Left lung (tissue), 10 donors: ENCODE results near the gene BRI3. TPM values are rescaled to one million over a fixed set of nuclear protein-coding genes. Genes with fewer than 3 reads are reported as not detected.

Experiments
- ATAC-seq: fragments of 200-7000 bp; cut with Tn5 transposase; one replicate; pipeline ENCODE4 v1.9.1; 2020; ENCODE audit warnings: moderate library complexity
- DNase-seq, 4 donors: peaks; one replicate each; pipeline ENCODE4 v3.0.0-alpha.2; 2013 to 2020
- H3K27ac ChIP-seq, 2 donors: fragments of 200-600 bp; sonication (generic) in 1 of 2; one replicate each; pipeline versions ENCODE4 v1.5.0 to v1.8.0; 2020 to 2021
- H3K27me3 ChIP-seq, 2 donors: fragments of 200-600 bp; sonication (generic) in 1 of 2; one replicate each; pipeline versions ENCODE4 v1.5.0 to v1.8.0; 2020 to 2021
- H3K36me3 ChIP-seq, 2 donors: fragments of 200-600 bp; sonication (generic) in 1 of 2; one replicate each; pipeline versions ENCODE4 v1.5.0 to v1.8.0; 2020 to 2021
- H3K4me1 ChIP-seq, 2 donors: fragments of 200-600 bp; one replicate each; pipeline ENCODE4 v1.8.0; 2021
- H3K4me3 ChIP-seq, 2 donors: fragments of 200-600 bp; sonication (generic) in 1 of 2; one replicate each; pipeline versions ENCODE4 v1.5.0 to v1.8.0; 2020 to 2021; ENCODE audit warnings: mild to moderate bottlenecking in 1 of 2
- H3K9me3 ChIP-seq, 2 donors: fragments of 200-600 bp; sonication (generic) in 1 of 2; one replicate each; pipeline versions ENCODE4 v1.5.0 to v1.8.0; 2020 to 2021
- CTCF ChIP-seq, 2 donors: fragments of 200-600 bp; sonication (generic) in 1 of 2; IDR thresholded peaks; one replicate each; pipeline versions ENCODE4 v1.5.0 to v1.8.0; 2021; ENCODE audit warnings: antibody characterized with exemption in 2 of 2
- intact Hi-C, 2 donors: fragments of 100-400 bp; cut with DNase I; formaldehyde crosslinking; loops; one replicate each; pipeline versions ENCODE4 v1.11.2 to v1.14.2; 2022
- polyA plus RNA-seq, 6 donors: library from polyadenylated mRNA; unstranded; fragments of 120-200 nt; gene quantifications; one replicate each; pipeline ENCODE4 v1.2.1, GENCODE V29; 2013; ENCODE audit not compliant: insufficient read length in 6 of 6
- total RNA-seq, 2 donors: library from RNA; stranded (reverse); fragmentation: NEBNext Ultra II Directional; extraction: Animal tissue kit (Norgen Biotek cat#: 25700); gene quantifications; one replicate each; pipeline ENCODE4 v1.2.1, GENCODE V29; 2021
- donor health status: DM: no; HTN: yes; CAD: no.
- donor health status: DM: no; HTN: no; CAD: no.

Gene BRI3
- total and polyA plus RNA-seq, 8 donors, result 86.1 to 505 (median 106) TPM

- TF ChIP-seq CTCF (IDR thresholded peaks at IDR 0.05), result no peak
- no peaks in the 10 kb centered on the region for H3K9me3 ChIP-seq
- intact Hi-C loops, result loop anchor here in 1 of 2 donors (10.0 kb wide), 1 partner anchor 112 kb away; the partner anchor contains the start of gene BAIAP2L1
- H3K4me3 ChIP-seq, result no peak overlapping the region
- no peaks in the 10 kb centered on the region for H3K27me3 ChIP-seq
- ATAC-seq (no peak), DNase-seq (no peak)
- peaks cover 0 to 87% of the 10 kb centered on the region in 2 donors for H3K36me3 ChIP-seq
- peaks cover 2 to 30% of the 10 kb centered on the region in 2 donors for H3K4me1 ChIP-seq
- H3K27ac ChIP-seq, result no peak overlapping the region
Measured at GRCh38 chr7:98293265-98293664, 11.8 kb downstream of the BRI3 start.

GRCh38 chr7:98293746-98294145, 12.3 kb downstream of the BRI3 start:
- Histone ChIP-seq H3K9me3 (no peaks in the 10 kb centered on the region), H3K27ac (peak overlapping the region in 1 of 2 donors; percentile 8), H3K4me1 (peaks cover 0 to 25% of the 10 kb centered on the region in 2 donors), H3K4me3 (no peak overlapping the region), H3K27me3 (no peaks in the 10 kb centered on the region), H3K36me3 (peaks cover 0 to 83% of the 10 kb centered on the region in 2 donors)
- ATAC-seq (no peak), DNase-seq (no peak)
- TF ChIP-seq CTCF (IDR thresholded peaks at IDR 0.05), result no peak
- intact Hi-C loops, result loop anchor here in 1 of 2 donors (10.0 kb wide), 1 partner anchor 111 kb away; the partner anchor contains the start of gene BAIAP2L1

GRCh38 chr7:98294326-98294725, 12.8 kb downstream of the BRI3 start:
- DNase-seq (no peak), ATAC-seq (no peak)
- intact Hi-C loops, result loop anchor here in 1 of 2 donors (10.0 kb wide), 1 partner anchor 110 kb away; the partner anchor contains the start of gene BAIAP2L1
- Histone ChIP-seq H3K4me3 (no peak overlapping the region), H3K4me1 (peaks cover 0 to 20% of the 10 kb centered on the region in 2 donors), H3K27me3 (no peaks in the 10 kb centered on the region), H3K27ac (peak overlapping the region in 1 of 2 donors; percentile 14), H3K9me3 (no peaks in the 10 kb centered on the region), H3K36me3 (peaks cover 0 to 77% of the 10 kb centered on the region in 2 donors)
- no peak for TF ChIP-seq CTCF (IDR thresholded peaks at IDR 0.05)

GRCh38 chr7:98294798-98295382, 13.4 kb downstream of the BRI3 start:
- Histone ChIP-seq H3K4me3 (no peak overlapping the region), H3K4me1 (peaks cover 0 to 14% of the 10 kb centered on the region in 2 donors), H3K27me3 (no peaks in the 10 kb centered on the region), H3K9me3 (no peaks in the 10 kb centered on the region), H3K36me3 (peaks cover 0 to 77% of the 10 kb centered on the region in 2 donors), H3K27ac (peak overlapping the region in 1 of 2 donors; percentile 14)
- peak; percentile 84 for ATAC-seq
- intact Hi-C loops, result loop anchor here in 1 of 2 donors (10.0 kb wide), 1 partner anchor 110 kb away; the partner anchor contains the start of gene BAIAP2L1
- peak in 2 of 4 donors; percentile 54 to 86 for DNase-seq
- peak; percentile 46 to 60 for TF ChIP-seq CTCF (IDR thresholded peaks at IDR 0.05)

GRCh38 chr7:98295467-98296192, 14.1 kb downstream of the BRI3 start:
- no peaks in the 10 kb centered on the region for H3K9me3 ChIP-seq
- H3K27me3 ChIP-seq, result no peaks in the 10 kb centered on the region
- no peak overlapping the region for H3K4me3 ChIP-seq
- peaks cover 0 to 76% of the 10 kb centered on the region in 2 donors for H3K36me3 ChIP-seq
- ATAC-seq, result peak; percentile 9
- no peak for TF ChIP-seq CTCF (IDR thresholded peaks at IDR 0.05)
- DNase-seq, result no peak
- intact Hi-C loops, result loop anchor here in 1 of 2 donors (10.0 kb wide), 1 partner anchor 109 kb away; the partner anchor contains the start of gene BAIAP2L1
- peaks cover 0 to 10% of the 10 kb centered on the region in 2 donors for H3K4me1 ChIP-seq
- H3K27ac ChIP-seq, result peak overlapping the region in 1 of 2 donors; percentile 14
